Thymus (tissue), 11 donors: Measurements from ENCODE around the gene CCDC142. TPM values are rescaled to one million over a fixed set of nuclear protein-coding genes. Genes with fewer than 3 reads are reported as not detected.

Experiments
- DNase-seq, 9 donors: peaks; one replicate each; pipeline ENCODE4 v3.0.0-alpha.2; 2013; ENCODE audit warnings: low spot score in 9 of 9, low read depth in 6 of 9, missing footprints in 1 of 9
- H3K27ac ChIP-seq, 2 donors: one replicate each; pipeline ENCODE4 v1.5.1; 2013; ENCODE audit warnings: control low read depth in 1 of 2, low read depth in 1 of 2, low read length in 1 of 2, mild to moderate bottlenecking in 1 of 2, moderate library complexity in 1 of 2
- H3K27me3 ChIP-seq, 2 donors: one replicate each; pipeline ENCODE4 v1.5.1; 2013; ENCODE audit warnings: low read length in 1 of 2; ENCODE audit not compliant: control insufficient read depth in 2 of 2, insufficient read depth in 1 of 2
- H3K36me3 ChIP-seq, 2 donors: one replicate each; pipeline ENCODE4 v1.5.1; 2013; ENCODE audit warnings: low read length in 1 of 2, mild to moderate bottlenecking in 1 of 2, moderate library complexity in 1 of 2; ENCODE audit not compliant: control insufficient read depth in 2 of 2, insufficient read depth in 2 of 2
- H3K4me1 ChIP-seq, 2 donors: one replicate each; pipeline ENCODE4 v1.5.1; 2013; ENCODE audit warnings: low read length in 2 of 2; ENCODE audit not compliant: control insufficient read depth in 2 of 2, insufficient read depth in 2 of 2
- H3K4me3 ChIP-seq, 2 donors: one replicate each; pipeline ENCODE4 v1.5.1; 2013; ENCODE audit warnings: low read length in 2 of 2, control low read depth in 1 of 2, mild to moderate bottlenecking in 1 of 2
- H3K9me3 ChIP-seq, 2 donors: one replicate each; pipeline ENCODE4 v1.5.1; 2013; ENCODE audit warnings: low read length in 1 of 2, mild to moderate bottlenecking in 1 of 2; ENCODE audit not compliant: control insufficient read depth in 2 of 2, insufficient read depth in 1 of 2
- WGBS: extraction: QIAGEN DNeasy Blood & Tissue Kit; methylation state at CpG from one replicate; pipeline ENCODE4 v1.1.7; 2013; 5-methylcytosine and 5-hydroxymethylcytosine counted together
- polyA plus RNA-seq: library from polyadenylated mRNA; stranded (reverse); fragments of 200-250 nt; gene quantifications from one replicate; pipeline ENCODE4 v1.2.3, GENCODE V29; 2013
- total RNA-seq: library from RNA; stranded (reverse); fragments of 120-200 nt; gene quantifications from one replicate; pipeline ENCODE4 v1.2.4, GENCODE V29; 2013
- donor health status: healthy.

Gene CCDC142
- total and polyA plus RNA-seq, 2 donors = 6.7 to 9.1 TPM

DNA sequence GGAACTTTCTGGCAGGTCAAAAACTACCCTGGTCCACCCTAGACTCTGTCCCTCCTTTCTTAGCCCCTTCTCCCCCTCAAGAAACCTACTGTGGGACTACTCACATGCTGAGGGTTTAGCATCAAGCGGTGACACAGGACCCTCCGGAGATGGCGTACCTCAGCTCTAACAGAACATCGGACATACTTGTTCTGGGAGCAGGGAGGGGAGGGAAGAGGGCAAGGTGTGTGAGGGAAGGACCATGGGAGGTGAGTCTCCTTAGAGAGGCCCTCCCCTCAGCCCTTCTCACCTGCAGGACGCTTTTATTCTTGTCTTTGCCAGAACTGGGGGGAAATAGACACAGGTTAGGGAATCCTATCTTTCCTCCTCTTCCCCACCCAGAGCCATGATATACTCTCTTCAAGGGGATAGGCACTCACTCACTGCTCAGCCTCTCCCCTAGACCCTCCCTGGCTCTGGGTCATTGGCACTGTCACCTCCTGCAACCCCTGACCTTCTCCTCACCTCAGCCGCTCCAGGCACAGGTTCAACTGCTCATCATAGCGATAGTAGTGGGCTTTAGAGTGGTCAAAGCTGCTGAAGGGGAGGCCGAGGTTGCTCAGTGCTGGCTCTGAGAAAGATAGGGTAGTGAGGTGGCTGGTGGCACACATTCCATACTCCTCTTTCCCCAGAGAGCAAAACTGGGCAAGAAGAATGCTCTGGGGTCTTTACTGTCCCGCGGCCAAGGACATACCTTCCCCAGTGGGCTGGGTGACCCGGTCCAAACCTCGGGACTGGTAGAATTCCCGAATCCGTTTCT lies 22.8 kb upstream of the CCDC142 start:
- peaks cover 65 to 83% of the 10 kb centered on the region in 2 donors for H3K27me3 ChIP-seq
- no peak for DNase-seq
- peaks cover 0 to 2% of the 10 kb centered on the region in 2 donors for H3K9me3 ChIP-seq
- no peak overlapping the region for H3K4me3 ChIP-seq
- H3K36me3 ChIP-seq = peaks cover 13 to 15% of the 10 kb centered on the region in 2 donors
- no peak overlapping the region for H3K27ac ChIP-seq
- WGBS = over 99% methylated on average over 14 of the region's 14 CpGs
- H3K4me1 ChIP-seq = peaks cover 21 to 41% of the 10 kb centered on the region in 2 donors

DNA sequence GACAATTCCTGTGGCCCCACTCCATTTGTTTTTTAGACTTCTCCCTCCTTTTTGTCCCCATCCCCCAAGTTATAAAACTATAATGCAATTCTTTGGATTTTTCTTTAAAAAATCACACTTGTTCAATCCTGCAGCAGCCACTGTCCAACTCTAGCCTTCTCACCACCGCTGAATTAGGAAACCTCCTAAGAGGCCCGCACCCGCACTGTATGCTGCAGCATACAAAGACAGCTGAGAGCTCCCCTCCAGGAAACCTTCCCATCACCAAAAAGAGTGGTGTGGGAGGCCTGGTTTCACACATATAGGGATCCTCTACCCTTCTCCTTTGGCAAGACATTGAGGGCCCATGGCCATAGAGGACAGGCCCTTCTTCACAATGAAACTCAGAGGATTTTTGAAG lies 21.8 kb upstream of the CCDC142 start:
- Histone ChIP-seq H3K4me1 (peaks cover 21 to 45% of the 10 kb centered on the region in 2 donors), H3K27me3 (peaks cover 66 to 83% of the 10 kb centered on the region in 2 donors)
- 98% methylated on average over 3 of the region's 3 CpGs for WGBS

DNA sequence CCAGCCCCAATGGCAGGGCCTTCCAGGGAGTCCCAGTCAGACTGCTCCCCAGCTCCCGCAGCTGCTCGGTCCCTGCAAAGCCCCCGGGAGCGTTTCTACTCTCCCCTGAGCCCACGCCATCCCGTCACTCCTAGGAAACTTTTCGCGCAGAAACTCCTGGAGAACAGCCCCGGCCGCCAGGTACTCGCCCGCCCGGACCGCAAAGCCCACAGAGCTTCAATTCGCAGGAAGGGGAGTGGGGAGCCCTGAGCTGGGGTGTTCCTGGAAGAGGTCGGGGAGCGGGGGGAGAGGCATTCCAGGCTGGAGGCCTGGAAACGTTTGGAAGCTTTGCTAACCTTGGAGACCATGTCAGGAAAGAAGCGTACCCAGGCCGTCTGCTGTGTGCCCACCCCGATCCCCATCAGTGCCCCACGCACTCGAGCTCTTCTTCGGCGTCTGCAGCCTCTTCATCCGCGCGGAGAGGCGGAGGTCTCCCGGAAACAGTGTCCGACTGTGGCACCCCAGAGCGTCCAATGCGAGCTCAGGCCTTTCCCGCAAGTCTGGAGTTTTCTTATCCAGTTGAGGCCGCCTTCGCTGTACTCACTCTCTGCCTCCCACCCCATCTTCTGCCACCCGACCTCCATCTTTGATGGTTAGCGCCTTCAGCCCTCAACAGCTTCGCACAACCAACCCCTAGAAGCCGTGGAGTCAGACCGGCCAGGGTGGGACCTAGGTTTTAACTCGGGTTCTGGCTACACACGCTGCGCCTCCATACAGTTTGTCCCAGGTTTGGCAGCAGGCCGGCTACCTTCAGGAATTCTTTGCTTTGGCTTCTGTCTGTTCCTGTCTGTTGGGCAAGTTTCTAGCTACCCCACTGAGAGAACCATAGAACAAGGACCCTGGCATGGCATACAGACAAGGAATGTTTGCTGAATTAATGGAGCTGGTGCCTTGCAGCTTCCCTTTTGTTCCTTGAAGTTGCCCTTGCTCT lies 21.0 kb upstream of the CCDC142 start:
- Histone ChIP-seq H3K4me3 (peak overlapping the region; percentile 19 to 39), H3K4me1 (peaks cover 21 to 53% of the 10 kb centered on the region in 2 donors), H3K27ac (no peak overlapping the region), H3K9me3 (peaks cover 2 to 6% of the 10 kb centered on the region in 2 donors), H3K36me3 (peaks cover 13 to 15% of the 10 kb centered on the region in 2 donors), H3K27me3 (peaks cover 67 to 84% of the 10 kb centered on the region in 2 donors)
- WGBS = 61% methylated on average over 45 of the region's 45 CpGs
- no peak for DNase-seq

More for the DNA sequence above, 21.8 kb upstream of the CCDC142 start:
- peaks cover 0 to 2% of the 10 kb centered on the region in 2 donors for H3K9me3 ChIP-seq
- no peak overlapping the region for H3K27ac ChIP-seq
- DNase-seq = no peak
- H3K36me3 ChIP-seq = peaks cover 13 to 15% of the 10 kb centered on the region in 2 donors
- no peak overlapping the region for H3K4me3 ChIP-seq

DNA sequence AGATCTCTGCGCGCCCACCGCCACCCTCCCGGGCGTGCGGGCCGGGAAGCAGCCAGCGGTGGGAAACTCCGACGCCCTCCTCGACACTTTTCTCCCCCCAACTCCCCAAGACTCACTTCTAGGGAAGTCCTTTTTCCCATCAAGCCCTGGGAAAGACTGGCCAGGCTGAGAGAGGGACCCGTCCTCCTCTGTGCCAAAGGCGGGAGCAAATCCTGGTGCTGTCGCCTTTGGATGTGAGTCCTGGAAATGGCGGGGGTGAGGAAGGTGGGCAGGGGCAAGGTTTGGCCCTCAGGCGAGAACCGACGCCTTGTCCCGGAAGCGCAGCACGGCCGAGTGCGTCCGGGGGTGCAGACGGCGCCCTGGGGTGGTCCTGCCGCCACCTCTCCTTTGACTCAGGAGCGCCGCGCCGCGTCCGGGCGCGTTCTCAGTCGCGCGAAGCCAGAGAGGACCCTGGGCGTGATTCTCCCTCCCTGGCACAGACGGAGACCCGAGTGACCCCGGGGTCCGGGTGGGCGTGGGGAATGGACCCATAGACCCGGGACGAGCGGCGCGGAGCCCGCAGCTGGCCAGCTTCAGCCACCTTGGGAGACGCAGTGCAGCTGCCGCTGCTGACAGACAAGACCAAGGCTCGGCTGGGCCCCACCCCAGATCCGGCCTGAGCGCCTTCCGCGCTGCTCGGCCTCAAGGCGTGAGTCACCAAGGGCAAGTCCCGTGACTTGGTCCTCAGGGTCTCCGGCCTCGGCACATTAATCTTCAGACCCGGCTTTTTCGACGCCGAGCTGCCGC lies 20.1 kb upstream of the CCDC142 start:
- Histone ChIP-seq H3K36me3 (peaks cover 13 to 15% of the 10 kb centered on the region in 2 donors), H3K9me3 (peaks cover 2 to 8% of the 10 kb centered on the region in 2 donors), H3K4me3 (peak overlapping the region; percentile 19 to 39), H3K27ac (no peak overlapping the region), H3K4me1 (peaks cover 26 to 56% of the 10 kb centered on the region in 2 donors), H3K27me3 (peaks cover 76 to 84% of the 10 kb centered on the region in 2 donors)
- 2% methylated on average over 67 of the region's 67 CpGs for WGBS
- no peak for DNase-seq

DNA sequence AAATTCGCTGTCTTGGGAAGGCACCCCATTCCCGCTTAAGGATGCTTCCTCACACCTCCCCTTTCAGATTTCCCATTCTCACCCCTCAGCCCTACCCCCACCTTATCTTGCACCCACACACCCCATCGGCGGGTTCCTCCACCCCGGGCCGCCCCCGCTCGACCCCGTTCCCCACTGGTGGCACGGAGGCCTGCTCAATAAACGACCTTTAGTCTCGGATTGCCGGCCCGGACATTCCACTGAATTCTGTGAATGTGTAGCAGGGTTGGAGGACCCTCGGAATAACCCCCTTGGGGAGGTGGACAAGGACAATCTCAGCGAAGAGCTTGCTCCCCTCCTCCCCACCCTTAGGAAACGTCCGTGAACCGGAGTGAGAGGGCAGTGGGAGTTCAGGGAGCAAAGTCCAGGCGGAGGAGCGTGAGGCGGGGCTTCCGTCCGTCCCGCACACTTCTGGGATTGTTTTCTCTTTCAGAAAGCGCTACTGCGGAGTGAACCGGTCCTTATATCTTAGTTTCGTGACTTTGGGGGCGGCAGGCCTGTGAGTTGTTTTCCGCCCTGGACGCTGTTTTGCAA lies 19.4 kb upstream of the CCDC142 start:
- WGBS = 12% methylated on average over 32 of the region's 32 CpGs
- Histone ChIP-seq H3K4me3 (peak overlapping the region; percentile 19 to 39), H3K9me3 (peaks cover 2 to 12% of the 10 kb centered on the region in 2 donors), H3K4me1 (peaks cover 28 to 60% of the 10 kb centered on the region in 2 donors), H3K27ac (no peak overlapping the region), H3K36me3 (peaks cover 13 to 15% of the 10 kb centered on the region in 2 donors), H3K27me3 (peaks cover 83 to 89% of the 10 kb centered on the region in 2 donors)
- no peak for DNase-seq

DNA sequence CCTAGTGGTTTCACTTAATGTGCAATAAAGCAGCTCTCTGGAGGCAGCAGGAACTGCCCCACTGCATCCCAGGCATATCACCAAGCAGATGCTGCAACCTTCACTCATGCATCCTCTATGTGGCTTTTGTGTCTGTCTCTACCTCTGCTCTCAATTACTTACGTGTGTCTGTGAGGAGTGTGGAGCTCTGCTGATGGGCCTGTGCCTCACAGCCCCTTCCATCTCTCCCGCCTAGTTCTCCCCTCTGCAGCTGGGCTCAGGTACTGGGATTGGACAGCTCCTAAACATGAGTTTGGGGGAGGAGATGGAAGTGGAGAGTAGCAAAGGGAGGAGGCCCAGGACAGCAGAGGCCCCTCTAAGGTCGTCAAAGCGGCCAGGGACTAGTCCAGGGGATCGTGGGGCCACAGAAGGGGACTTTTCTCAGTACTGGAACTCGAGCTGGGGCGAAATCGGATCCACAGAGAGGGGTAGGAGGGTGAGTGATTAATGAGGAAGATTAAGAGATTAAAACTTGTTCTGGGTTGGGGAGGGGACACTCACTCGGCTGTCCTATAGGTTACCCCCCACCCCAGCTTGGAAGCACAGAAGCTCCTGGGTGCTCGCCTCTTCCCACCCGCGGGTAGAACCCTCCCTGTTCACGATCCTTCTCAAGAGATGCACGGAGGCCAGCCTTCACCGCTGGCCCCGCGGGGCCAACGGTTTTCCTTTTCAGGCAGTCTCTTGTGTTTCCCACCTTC lies 18.7 kb upstream of the CCDC142 start:
- no peak for DNase-seq
- peaks cover 2 to 12% of the 10 kb centered on the region in 2 donors for H3K9me3 ChIP-seq
- peak overlapping the region in 1 of 2 donors; percentile 8 for H3K27ac ChIP-seq
- no peak overlapping the region for H3K4me3 ChIP-seq
- peaks cover 89 to 97% of the 10 kb centered on the region in 2 donors for H3K27me3 ChIP-seq
- H3K36me3 ChIP-seq = peaks cover 13 to 15% of the 10 kb centered on the region in 2 donors
- H3K4me1 ChIP-seq = peaks cover 21 to 54% of the 10 kb centered on the region in 2 donors
- WGBS = 77% methylated on average over 18 of the region's 18 CpGs

DNA sequence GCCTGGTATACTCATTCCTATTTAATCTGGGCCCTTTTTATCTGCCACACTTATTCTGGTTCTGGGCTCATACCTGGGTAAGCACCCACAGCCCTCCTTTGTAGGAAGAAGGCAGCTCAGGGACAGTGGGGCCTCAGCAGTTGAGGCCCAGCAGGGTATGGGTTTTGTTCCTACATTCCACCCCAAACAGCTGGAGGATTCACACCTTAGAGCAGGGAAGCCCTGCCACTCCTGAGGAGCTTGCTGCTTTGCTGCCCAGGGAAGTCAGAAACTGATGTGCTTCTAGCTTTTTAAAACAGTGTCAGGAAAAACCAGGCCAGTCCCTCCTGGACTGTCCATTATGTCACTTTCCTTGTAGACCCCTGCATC lies 17.8 kb upstream of the CCDC142 start:
- peaks cover 2 to 12% of the 10 kb centered on the region in 2 donors for H3K9me3 ChIP-seq
- peaks cover 20 to 48% of the 10 kb centered on the region in 2 donors for H3K4me1 ChIP-seq
- H3K27me3 ChIP-seq = peaks cover 93 to 98% of the 10 kb centered on the region in 2 donors
- no peak for DNase-seq
- no peak overlapping the region for H3K27ac ChIP-seq
- H3K36me3 ChIP-seq = peaks cover 7 to 10% of the 10 kb centered on the region in 2 donors
- no peak overlapping the region for H3K4me3 ChIP-seq
